ENCODE measurements around the gene ELOVL4.

The ELOVL4 gene

GRCh38 chr6:79981652-79982051 lies 34.3 kb upstream of the ELOVL4 start:
- no peaks in the 10 kb centered on the region for H3K36me3 ChIP-seq (ENCODE audit: insufficient read depth, low read length)
- no peak for ATAC-seq (ENCODE audit: insufficient read depth, low read depth)

DNA sequence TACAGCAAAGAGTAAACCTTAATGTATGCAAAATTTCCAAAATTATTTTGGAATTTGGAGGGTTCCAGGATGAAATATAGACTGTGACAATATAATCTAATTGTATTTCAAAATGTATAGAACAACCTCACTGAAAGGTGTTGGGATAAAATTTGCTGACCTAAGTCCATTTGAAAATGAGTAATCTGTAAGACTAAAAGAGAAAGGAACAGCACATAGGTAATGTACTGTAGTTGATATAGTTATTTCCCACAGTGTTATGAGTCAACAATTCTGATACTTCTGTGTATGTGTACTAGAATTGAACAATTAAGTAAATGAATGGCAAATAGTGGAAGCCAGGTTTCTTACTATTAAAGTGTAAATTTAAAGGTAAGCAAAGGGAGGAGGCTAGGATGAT lies 23.8 kb upstream of the ELOVL4 start:
- Histone ChIP-seq H3K9ac (ENCODE audit: low read depth, low read length) (no peak overlapping the region), H3K36me3 (ENCODE audit: insufficient read depth, low read length) (no peaks in the 10 kb centered on the region), H4K20me1 (ENCODE audit: insufficient read depth, low read length) (no peaks in the 10 kb centered on the region), H3K79me2 (ENCODE audit: insufficient read depth, low read length) (no peaks in the 10 kb centered on the region), H3K27ac (ENCODE audit: low read length) (no peak overlapping the region), H2AFZ (ENCODE audit: low read depth, low read length) (no peak overlapping the region), H3K4me2 (ENCODE audit: insufficient read depth, low read length) (no peak overlapping the region), H3K4me3 (ENCODE audit: low read depth in 1 of 2, low read length in 2 of 2) (no peak overlapping the region), H3K4me1 (ENCODE audit: insufficient read depth, low read length) (peaks cover 11% of the 10 kb centered on the region), H3K9me3 (ENCODE audit: insufficient read depth, low read length, severe bottlenecking) (peaks cover 10% of the 10 kb centered on the region), H3K27me3 (ENCODE audit: insufficient read depth, low read length, poor library complexity) (no peaks in the 10 kb centered on the region)
- TF ChIP-seq EZH2 (IDR thresholded peaks at IDR 0.05; ENCODE audit: borderline replicate concordance, low read depth, low read length, severe bottlenecking): no peak
- TF ChIP-seq, protein P1, sequence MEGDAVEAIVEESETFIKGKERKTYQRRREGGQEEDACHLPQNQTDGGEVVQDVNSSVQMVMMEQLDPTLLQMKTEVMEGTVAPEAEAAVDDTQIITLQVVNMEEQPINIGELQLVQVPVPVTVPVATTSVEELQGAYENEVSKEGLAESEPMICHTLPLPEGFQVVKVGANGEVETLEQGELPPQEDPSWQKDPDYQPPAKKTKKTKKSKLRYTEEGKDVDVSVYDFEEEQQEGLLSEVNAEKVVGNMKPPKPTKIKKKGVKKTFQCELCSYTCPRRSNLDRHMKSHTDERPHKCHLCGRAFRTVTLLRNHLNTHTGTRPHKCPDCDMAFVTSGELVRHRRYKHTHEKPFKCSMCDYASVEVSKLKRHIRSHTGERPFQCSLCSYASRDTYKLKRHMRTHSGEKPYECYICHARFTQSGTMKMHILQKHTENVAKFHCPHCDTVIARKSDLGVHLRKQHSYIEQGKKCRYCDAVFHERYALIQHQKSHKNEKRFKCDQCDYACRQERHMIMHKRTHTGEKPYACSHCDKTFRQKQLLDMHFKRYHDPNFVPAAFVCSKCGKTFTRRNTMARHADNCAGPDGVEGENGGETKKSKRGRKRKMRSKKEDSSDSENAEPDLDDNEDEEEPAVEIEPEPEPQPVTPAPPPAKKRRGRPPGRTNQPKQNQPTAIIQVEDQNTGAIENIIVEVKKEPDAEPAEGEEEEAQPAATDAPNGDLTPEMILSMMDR (IDR thresholded peaks at IDR 0.05; ENCODE audit: borderline replicate concordance, extremely low read depth, low read length, poor library complexity, severe bottlenecking): no peak
- DNase-seq (no peak), ATAC-seq (ENCODE audit: insufficient read depth, low read depth) (no peak)

More at GRCh38 chr6:79981652-79982051, 34.3 kb upstream of the ELOVL4 start:
- no peak overlapping the region for H3K4me3 ChIP-seq (ENCODE audit: low read depth in 1 of 2, low read length in 2 of 2)
- H2AFZ ChIP-seq (ENCODE audit: low read depth, low read length): no peak overlapping the region
- no peaks in the 10 kb centered on the region for H3K79me2 ChIP-seq (ENCODE audit: insufficient read depth, low read length)
- H3K27me3 ChIP-seq (ENCODE audit: insufficient read depth, low read length, poor library complexity): no peaks in the 10 kb centered on the region
- no peak overlapping the region for H3K4me2 ChIP-seq (ENCODE audit: insufficient read depth, low read length)
- H3K27ac ChIP-seq (ENCODE audit: low read length): 0 out of 2 replicates have a peak overlapping the region, but pooled peaks have one; percentile 5
- H3K9me3 ChIP-seq (ENCODE audit: insufficient read depth, low read length, severe bottlenecking): no peaks in the 10 kb centered on the region
- DNase-seq: no peak
- TF ChIP-seq, protein P1 (IDR thresholded peaks at IDR 0.05; ENCODE audit: borderline replicate concordance, extremely low read depth, low read length, poor library complexity, severe bottlenecking): no peak
- TF ChIP-seq EZH2 (IDR thresholded peaks at IDR 0.05; ENCODE audit: borderline replicate concordance, low read depth, low read length, severe bottlenecking): no peak
- H3K4me1 ChIP-seq (ENCODE audit: insufficient read depth, low read length): peaks cover 30% of the 10 kb centered on the region
- H3K9ac ChIP-seq (ENCODE audit: low read depth, low read length): no peak overlapping the region
- no peaks in the 10 kb centered on the region for H4K20me1 ChIP-seq (ENCODE audit: insufficient read depth, low read length)

GRCh38 chr6:79969784-79970183 lies 22.4 kb upstream of the ELOVL4 start:
- Histone ChIP-seq H3K9ac (ENCODE audit: low read depth, low read length) (no peak overlapping the region), H3K4me2 (ENCODE audit: insufficient read depth, low read length) (no peak overlapping the region), H2AFZ (ENCODE audit: low read depth, low read length) (no peak overlapping the region), H3K36me3 (ENCODE audit: insufficient read depth, low read length) (no peaks in the 10 kb centered on the region), H3K27me3 (ENCODE audit: insufficient read depth, low read length, poor library complexity) (no peaks in the 10 kb centered on the region), H3K4me3 (ENCODE audit: low read depth in 1 of 2, low read length in 2 of 2) (no peak overlapping the region), H4K20me1 (ENCODE audit: insufficient read depth, low read length) (no peaks in the 10 kb centered on the region), H3K27ac (ENCODE audit: low read length) (no peak overlapping the region), H3K4me1 (ENCODE audit: insufficient read depth, low read length) (peaks cover 25% of the 10 kb centered on the region), H3K79me2 (ENCODE audit: insufficient read depth, low read length) (no peaks in the 10 kb centered on the region), H3K9me3 (ENCODE audit: insufficient read depth, low read length, severe bottlenecking) (peaks cover 10% of the 10 kb centered on the region)
- ATAC-seq (ENCODE audit: insufficient read depth, low read depth) (no peak), DNase-seq (no peak)
- TF ChIP-seq, protein P1 (IDR thresholded peaks at IDR 0.05; ENCODE audit: borderline replicate concordance, extremely low read depth, low read length, poor library complexity, severe bottlenecking): no peak
- TF ChIP-seq EZH2 (IDR thresholded peaks at IDR 0.05; ENCODE audit: borderline replicate concordance, low read depth, low read length, severe bottlenecking): no peak

GRCh38 chr6:79967178-79967577 lies 19.8 kb upstream of the ELOVL4 start:
- ATAC-seq (ENCODE audit: insufficient read depth, low read depth) (no peak), DNase-seq (no peak)
- peaks cover 51% of the 10 kb centered on the region for H3K4me1 ChIP-seq (ENCODE audit: insufficient read depth, low read length)
- H2AFZ ChIP-seq (ENCODE audit: low read depth, low read length): no peak overlapping the region
- no peak overlapping the region for H3K9ac ChIP-seq (ENCODE audit: low read depth, low read length)
- no peaks in the 10 kb centered on the region for H3K36me3 ChIP-seq (ENCODE audit: insufficient read depth, low read length)
- peaks cover 13% of the 10 kb centered on the region for H3K9me3 ChIP-seq (ENCODE audit: insufficient read depth, low read length, severe bottlenecking)
- no peak overlapping the region for H3K4me3 ChIP-seq (ENCODE audit: low read depth in 1 of 2, low read length in 2 of 2)
- no peak for TF ChIP-seq EZH2 (IDR thresholded peaks at IDR 0.05; ENCODE audit: borderline replicate concordance, low read depth, low read length, severe bottlenecking)
- TF ChIP-seq, protein P1 (IDR thresholded peaks at IDR 0.05; ENCODE audit: borderline replicate concordance, extremely low read depth, low read length, poor library complexity, severe bottlenecking): no peak
- H3K27me3 ChIP-seq (ENCODE audit: insufficient read depth, low read length, poor library complexity): no peaks in the 10 kb centered on the region
- no peak overlapping the region for H3K4me2 ChIP-seq (ENCODE audit: insufficient read depth, low read length)
- H4K20me1 ChIP-seq (ENCODE audit: insufficient read depth, low read length): no peaks in the 10 kb centered on the region
- H3K27ac ChIP-seq (ENCODE audit: low read length): peak overlapping the region; percentile 92
- H3K79me2 ChIP-seq (ENCODE audit: insufficient read depth, low read length): no peaks in the 10 kb centered on the region
